GM08714 (cell line): ENCODE results near the gene SLC39A11.
"Not testable (repeated sequence)": the region's sequence is repeated elsewhere in the genome, so short reads cannot be mapped to it uniquely, and the experiment has no call there.

ENCODE experiments used
- H3K4me3 ChIP-seq: fragments of 200-500 bp; sonication (Bioruptor generic); 2 replicates; pipeline ENCODE4 v1.5.1; 2014; ENCODE audit warnings: mild to moderate bottlenecking, low read length, inconsistent platforms
- ZNF274 ChIP-seq: IDR thresholded peaks from 2 replicates; pipeline ENCODE4 v1.6.1; 2012; ENCODE audit warnings: mild to moderate bottlenecking, low read depth, low read length

The SLC39A11 gene

GRCh38 chr17:73092523-73093135 lies at the start of gene SLC39A11:
SLC39A11 (minus strand) TSS chr17:73092688; CDS start chr17:73088764, 3,924 bp downstream.
- TF ChIP-seq ZNF274, result no peak
- peak within 1 kb of the TSS; percentile 72 for H3K4me3 ChIP-seq

GRCh38 chr17:73141411-73141810 lies 48.9 kb upstream of the SLC39A11 start:
- H3K4me3 ChIP-seq, result no peak overlapping the region

GRCh38 chr17:73140566-73140965 lies 48.1 kb upstream of the SLC39A11 start:
- no peak for TF ChIP-seq ZNF274
- H3K4me3 ChIP-seq, result no peak overlapping the region

More at GRCh38 chr17:73141411-73141810, 48.9 kb upstream of the SLC39A11 start:
- TF ChIP-seq ZNF274, result no peak

GRCh38 chr17:73139296-73139695 lies 46.8 kb upstream of the SLC39A11 start:
- H3K4me3 ChIP-seq, result no peak overlapping the region

GRCh38 chr17:73138541-73139138 lies 46.2 kb upstream of the SLC39A11 start:
- no peak overlapping the region for H3K4me3 ChIP-seq
- no peak for TF ChIP-seq ZNF274

More at GRCh38 chr17:73139296-73139695, 46.8 kb upstream of the SLC39A11 start:
- no peak for TF ChIP-seq ZNF274

- no peak for TF ChIP-seq ZNF274
- H3K4me3 ChIP-seq, result no peak overlapping the region
These were observed 44.9 kb upstream of the SLC39A11 start for GRCh38 chr17:73137376-73137775.

GRCh38 chr17:73135766-73136165 lies 43.3 kb upstream of the SLC39A11 start:
- TF ChIP-seq ZNF274, result no peak
- H3K4me3 ChIP-seq, result no peak overlapping the region

- no peak for TF ChIP-seq ZNF274
- no peak overlapping the region for H3K4me3 ChIP-seq
These were observed 41.6 kb upstream of the SLC39A11 start for GRCh38 chr17:73133911-73134649.

- no peak for TF ChIP-seq ZNF274
- H3K4me3 ChIP-seq, result no peak overlapping the region
These were observed 39.6 kb upstream of the SLC39A11 start for GRCh38 chr17:73132085-73132492.

- not testable (repeated sequence) for H3K4me3 ChIP-seq
These were observed 39.0 kb upstream of the SLC39A11 start for GRCh38 chr17:73131439-73131838.

GRCh38 chr17:73130977-73131376 lies 38.5 kb upstream of the SLC39A11 start:
- no peak for TF ChIP-seq ZNF274
- no peak overlapping the region for H3K4me3 ChIP-seq

- TF ChIP-seq ZNF274, result no peak
- no peak overlapping the region for H3K4me3 ChIP-seq
These were observed 36.0 kb upstream of the SLC39A11 start for GRCh38 chr17:73128496-73128895.

GRCh38 chr17:73126716-73127473 lies 34.4 kb upstream of the SLC39A11 start:
- no peak overlapping the region for H3K4me3 ChIP-seq
- no peak for TF ChIP-seq ZNF274

GRCh38 chr17:73123606-73124320 lies 31.3 kb upstream of the SLC39A11 start:
- no peak for TF ChIP-seq ZNF274
- no peak overlapping the region for H3K4me3 ChIP-seq
